T-helper 1 cell treated with Interleukin-12 subunit alpha and Interleukin-12 subunit beta and Interleukin-4 antibody, amounts not matched to agents 30 μg/mL and 1 μg/mL, for 36 hours (primary cell): ENCODE measurements around the gene QSOX2.

ENCODE experiments used
- H3K27ac Mint-ChIP-seq: one replicate; pipeline ENCODE4 v1.8.0; 2021; ENCODE audit warnings: mild to moderate bottlenecking, mixed read lengths
- H3K27me3 Mint-ChIP-seq: one replicate; pipeline ENCODE4 v1.8.0; 2021; ENCODE audit warnings: low read depth, mixed read lengths
- H3K36me3 Mint-ChIP-seq: one replicate; pipeline ENCODE4 v1.8.0; 2021; ENCODE audit warnings: low read depth, mixed read lengths
- H3K4me1 Mint-ChIP-seq: one replicate; pipeline ENCODE4 v1.8.0; 2021; ENCODE audit warnings: low read depth, mixed read lengths
- H3K4me3 Mint-ChIP-seq: one replicate; pipeline ENCODE4 v1.8.0; 2021; ENCODE audit warnings: mild to moderate bottlenecking, moderate library complexity, mixed read lengths
- H3K9me3 Mint-ChIP-seq: one replicate; pipeline ENCODE4 v1.8.0; 2021; ENCODE audit warnings: mixed read lengths

Gene QSOX2

DNA sequence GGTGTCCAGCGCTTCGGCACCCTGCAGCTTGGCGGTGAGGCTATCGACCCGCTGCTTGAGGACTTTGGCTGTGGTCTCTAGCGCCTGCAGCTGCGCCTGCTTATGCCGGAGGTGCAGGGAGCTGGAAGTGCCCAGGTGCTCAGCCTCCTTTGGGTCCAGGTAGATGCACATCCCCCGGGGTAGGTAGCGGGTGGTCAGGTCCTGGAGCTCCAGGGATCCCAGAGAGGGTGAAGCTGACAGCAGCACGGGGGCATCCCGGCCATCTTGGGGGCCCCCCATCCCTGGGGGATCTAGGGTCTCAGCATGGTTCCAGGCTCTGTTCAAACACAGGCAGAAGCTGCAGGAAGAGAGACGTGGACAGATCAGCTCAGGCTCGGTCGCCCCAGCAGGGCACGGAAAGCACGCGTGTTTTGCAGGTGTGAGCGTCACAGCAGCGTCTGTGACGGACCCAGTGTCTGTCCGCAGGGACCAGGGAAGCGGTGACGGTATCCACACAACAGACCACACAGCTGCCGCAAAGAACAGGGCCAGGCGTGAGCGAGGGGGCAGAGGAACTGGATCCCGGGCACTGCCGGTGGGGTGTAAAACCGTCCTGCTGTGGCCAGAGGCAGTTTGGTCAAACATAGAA, 40.9 kb upstream of the QSOX2 start:
- H3K4me3 Mint-ChIP-seq, result no peak overlapping the region
- H3K4me1 Mint-ChIP-seq, result peaks cover 2% of the 10 kb centered on the region
- H3K9me3 Mint-ChIP-seq, result no peaks in the 10 kb centered on the region
- H3K27me3 Mint-ChIP-seq, result no peaks in the 10 kb centered on the region
- no peaks in the 10 kb centered on the region for H3K36me3 Mint-ChIP-seq
- H3K27ac Mint-ChIP-seq, result no peak overlapping the region

DNA sequence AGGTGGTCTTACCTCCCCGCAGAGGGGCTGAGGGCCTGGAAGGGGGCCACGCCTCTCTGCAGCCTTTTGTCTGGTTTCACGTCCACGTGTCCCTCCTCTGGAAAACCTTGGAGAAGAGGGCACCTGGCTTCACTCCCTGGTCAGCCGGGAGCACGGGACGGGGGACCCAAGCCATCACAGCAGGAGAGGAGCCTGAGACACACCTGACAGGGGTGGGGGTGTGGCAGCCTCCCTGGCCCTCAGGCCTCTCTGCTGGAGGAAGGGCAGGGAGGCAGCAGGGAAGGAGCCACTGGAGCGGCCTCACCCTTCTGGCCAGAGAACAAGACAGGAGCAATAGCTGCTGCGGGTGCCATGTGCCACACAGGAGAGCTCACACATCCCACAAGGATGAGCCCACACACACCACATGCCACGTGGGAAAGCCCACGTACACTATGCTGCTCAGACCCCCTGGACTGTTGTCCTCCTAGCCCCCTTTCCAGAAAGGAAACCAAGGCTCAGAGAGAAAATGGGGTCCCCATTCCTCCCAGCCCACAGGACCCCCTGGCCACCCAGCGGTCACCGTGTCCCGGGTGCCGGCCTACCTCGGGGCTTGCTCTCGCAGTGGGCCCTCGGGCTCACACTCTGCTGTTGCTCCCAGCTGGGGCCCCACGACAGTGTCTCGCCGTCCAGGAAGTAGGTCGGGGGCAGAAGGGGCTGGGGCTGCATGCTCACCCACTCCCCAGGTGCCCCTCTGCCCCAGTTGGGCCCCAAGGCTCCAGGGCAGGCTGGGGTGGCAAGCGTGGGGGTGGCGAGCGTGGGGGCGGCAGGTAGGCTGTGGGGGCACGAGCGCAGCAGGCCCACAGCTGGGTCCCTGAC, 40.1 kb upstream of the QSOX2 start:
- no peaks in the 10 kb centered on the region for H3K36me3 Mint-ChIP-seq
- peaks cover 2% of the 10 kb centered on the region for H3K4me1 Mint-ChIP-seq
- no peak overlapping the region for H3K4me3 Mint-ChIP-seq
- no peaks in the 10 kb centered on the region for H3K9me3 Mint-ChIP-seq
- no peak overlapping the region for H3K27ac Mint-ChIP-seq
- H3K27me3 Mint-ChIP-seq, result no peaks in the 10 kb centered on the region

DNA sequence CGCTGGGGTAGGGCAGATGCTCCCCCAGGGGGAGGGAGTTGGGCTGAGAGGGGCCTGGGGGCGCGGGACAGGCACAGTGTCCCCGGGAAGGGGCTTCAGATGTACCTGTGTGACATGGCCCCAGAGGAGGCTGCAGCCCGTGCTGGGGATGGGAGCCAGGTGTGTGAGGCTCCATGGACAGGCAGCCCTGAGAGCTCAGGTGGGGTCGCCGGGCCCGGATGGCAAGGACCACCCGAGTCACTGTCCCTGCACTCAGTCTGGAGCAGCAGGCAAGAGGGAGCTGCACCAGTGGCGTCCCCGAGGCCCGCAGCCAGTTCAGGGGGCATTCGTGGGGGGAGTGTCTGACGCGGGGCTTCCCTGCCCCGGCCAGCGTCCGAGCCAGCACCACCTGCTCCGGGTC, 39.3 kb upstream of the QSOX2 start:
- Mint-ChIP-seq H3K9me3 (no peaks in the 10 kb centered on the region), H3K4me1 (peaks cover 2% of the 10 kb centered on the region), H3K36me3 (no peaks in the 10 kb centered on the region), H3K4me3 (no peak overlapping the region), H3K27ac (no peak overlapping the region), H3K27me3 (no peaks in the 10 kb centered on the region)

DNA sequence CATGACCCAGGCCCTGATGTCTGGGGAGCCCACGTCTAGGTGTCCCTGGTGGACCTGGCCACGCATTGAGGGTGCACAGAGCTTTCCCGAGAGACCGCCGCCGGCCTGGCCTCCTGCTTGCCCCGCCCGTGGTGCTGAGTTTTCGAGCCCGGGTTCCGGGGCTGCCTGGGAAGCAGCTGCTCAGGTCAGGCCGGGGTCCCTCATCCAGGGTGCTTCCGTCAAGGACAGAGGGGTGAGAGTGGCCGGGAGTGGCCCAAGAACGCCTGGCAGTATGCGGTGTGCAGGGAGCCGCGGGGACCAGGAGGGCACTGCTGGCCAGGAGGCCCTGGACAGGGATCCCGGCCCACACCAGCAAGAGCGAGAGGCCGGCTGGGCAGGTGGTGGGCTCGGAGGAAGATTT, 38.7 kb upstream of the QSOX2 start:
- Mint-ChIP-seq H3K27me3 (no peaks in the 10 kb centered on the region), H3K36me3 (no peaks in the 10 kb centered on the region), H3K9me3 (no peaks in the 10 kb centered on the region), H3K4me3 (no peak overlapping the region), H3K27ac (no peak overlapping the region), H3K4me1 (peaks cover 2% of the 10 kb centered on the region)

DNA sequence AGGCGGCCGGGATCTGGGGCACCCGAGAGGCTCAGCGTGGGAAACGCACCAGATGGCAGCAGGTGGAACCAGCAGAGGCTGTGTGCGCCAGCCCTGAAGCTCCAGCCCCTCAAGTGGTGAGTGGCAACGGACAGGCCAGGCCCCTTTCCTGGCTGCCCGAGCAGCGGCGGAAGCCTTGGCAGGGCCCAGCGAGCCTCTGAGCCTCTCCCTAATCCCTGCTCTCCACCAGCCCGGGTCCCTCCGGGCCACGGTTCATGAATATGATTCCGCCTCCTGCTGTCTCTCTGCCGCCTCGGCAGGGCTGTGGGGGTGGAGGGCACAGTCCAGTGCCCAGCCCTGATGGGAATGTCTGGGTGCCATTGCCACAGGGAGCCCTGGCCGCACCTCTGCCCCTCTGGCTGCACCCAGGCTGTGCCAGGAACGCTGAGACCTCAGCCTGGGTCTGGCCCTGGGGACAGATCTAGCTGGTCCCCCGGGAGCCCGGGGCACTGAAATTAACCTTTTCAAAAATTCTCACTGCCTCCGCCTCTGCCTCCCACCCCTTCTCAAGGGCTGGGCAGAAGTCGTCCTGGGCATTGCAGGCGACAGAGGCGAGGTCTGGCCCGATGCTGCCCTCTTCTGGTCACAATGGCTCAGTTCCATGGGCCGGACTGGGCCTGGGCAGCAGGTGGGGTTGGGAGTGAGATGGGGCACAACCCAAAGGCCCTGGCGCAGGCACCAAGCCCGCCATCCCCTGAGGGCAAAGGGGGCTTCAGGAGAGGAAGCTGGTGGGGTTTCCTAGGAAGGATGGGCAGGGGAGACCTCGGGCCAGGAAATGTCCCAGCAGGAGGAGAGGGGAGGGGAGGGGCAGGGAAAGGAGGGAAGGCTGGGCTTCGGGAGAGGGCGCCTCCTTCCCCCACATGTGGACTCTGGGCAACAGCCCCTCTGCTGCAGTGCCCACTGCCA, 38.0 kb upstream of the QSOX2 start:
- no peak overlapping the region for H3K27ac Mint-ChIP-seq
- H3K9me3 Mint-ChIP-seq, result no peaks in the 10 kb centered on the region
- H3K4me1 Mint-ChIP-seq, result peaks cover 2% of the 10 kb centered on the region
- H3K36me3 Mint-ChIP-seq, result no peaks in the 10 kb centered on the region
- no peak overlapping the region for H3K4me3 Mint-ChIP-seq
- H3K27me3 Mint-ChIP-seq, result no peaks in the 10 kb centered on the region

DNA sequence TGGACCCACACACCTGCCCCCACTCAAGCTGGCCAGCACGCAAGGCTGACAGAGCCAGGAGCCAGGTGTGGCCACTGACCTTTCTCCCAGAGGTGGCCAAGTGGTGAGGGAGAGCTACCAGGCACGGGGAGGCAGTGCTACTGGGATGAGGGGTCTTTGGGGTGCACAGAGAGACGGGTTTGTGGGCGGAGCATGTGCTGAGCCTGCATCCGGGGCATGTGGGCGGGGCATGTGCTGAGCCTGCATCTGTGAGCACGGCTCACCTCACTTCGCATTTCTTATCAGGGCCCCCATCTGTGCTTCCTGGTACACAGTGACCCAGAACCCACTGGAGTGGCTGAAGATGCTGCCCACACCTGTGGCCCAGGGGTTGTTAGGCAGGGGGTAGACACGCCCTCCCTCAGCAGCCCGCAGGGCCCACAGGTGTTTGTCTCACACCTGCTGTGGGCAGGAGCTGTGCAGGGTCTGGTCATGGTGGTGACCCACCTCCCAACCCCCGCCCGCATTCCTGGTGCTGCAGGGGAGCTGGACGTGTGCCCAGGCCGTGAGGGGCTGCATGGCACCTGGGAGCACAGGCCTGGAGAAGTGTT, 36.8 kb upstream of the QSOX2 start:
- no peaks in the 10 kb centered on the region for H3K27me3 Mint-ChIP-seq
- H3K4me3 Mint-ChIP-seq, result no peak overlapping the region
- no peaks in the 10 kb centered on the region for H3K9me3 Mint-ChIP-seq
- peaks cover 2% of the 10 kb centered on the region for H3K4me1 Mint-ChIP-seq
- no peaks in the 10 kb centered on the region for H3K36me3 Mint-ChIP-seq
- H3K27ac Mint-ChIP-seq, result no peak overlapping the region

DNA sequence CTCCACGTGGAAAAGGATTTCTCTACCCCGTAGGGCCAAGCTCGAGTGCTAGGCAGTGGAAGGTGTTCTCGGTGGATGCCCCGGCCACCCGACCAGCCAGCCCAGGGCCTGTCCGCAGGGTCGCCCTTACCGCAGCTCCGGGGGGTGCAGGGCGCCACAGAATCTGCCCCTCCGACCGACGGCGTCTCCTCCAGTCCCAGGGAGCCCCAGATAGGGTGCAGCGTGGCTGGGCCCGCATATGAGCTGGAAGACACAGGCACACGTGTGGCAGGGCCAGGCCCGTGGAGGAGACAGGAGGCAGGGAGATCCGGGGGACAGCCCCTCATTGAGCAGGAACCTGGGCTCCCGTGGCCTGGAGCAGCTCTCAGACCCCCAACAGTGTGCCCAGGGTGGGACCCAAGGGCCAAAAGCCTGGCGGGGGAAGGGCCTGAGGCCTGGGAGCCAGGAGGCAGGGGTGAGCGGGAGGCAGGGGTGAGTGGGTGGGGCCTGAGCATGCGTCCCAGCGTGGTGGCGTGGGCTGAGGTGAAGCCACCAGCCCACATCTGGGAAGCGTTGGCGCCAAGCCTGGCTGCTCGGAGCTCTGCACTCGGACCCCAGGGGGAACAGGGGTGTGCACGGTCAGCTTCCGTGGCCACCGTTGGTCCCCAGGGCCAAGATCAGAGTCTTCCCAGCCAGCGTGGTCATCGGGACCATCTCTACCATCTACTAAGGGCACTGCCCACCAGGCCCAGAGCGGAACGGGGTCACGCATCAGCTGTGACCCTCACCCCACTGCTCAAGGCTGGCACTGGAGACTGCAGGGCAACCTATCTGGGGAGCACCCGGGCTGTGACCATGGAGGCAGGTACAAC, 36.0 kb upstream of the QSOX2 start:
- Mint-ChIP-seq H3K36me3 (no peaks in the 10 kb centered on the region), H3K4me3 (no peak overlapping the region), H3K4me1 (peaks cover 2% of the 10 kb centered on the region), H3K9me3 (no peaks in the 10 kb centered on the region), H3K27me3 (no peaks in the 10 kb centered on the region), H3K27ac (no peak overlapping the region)

DNA sequence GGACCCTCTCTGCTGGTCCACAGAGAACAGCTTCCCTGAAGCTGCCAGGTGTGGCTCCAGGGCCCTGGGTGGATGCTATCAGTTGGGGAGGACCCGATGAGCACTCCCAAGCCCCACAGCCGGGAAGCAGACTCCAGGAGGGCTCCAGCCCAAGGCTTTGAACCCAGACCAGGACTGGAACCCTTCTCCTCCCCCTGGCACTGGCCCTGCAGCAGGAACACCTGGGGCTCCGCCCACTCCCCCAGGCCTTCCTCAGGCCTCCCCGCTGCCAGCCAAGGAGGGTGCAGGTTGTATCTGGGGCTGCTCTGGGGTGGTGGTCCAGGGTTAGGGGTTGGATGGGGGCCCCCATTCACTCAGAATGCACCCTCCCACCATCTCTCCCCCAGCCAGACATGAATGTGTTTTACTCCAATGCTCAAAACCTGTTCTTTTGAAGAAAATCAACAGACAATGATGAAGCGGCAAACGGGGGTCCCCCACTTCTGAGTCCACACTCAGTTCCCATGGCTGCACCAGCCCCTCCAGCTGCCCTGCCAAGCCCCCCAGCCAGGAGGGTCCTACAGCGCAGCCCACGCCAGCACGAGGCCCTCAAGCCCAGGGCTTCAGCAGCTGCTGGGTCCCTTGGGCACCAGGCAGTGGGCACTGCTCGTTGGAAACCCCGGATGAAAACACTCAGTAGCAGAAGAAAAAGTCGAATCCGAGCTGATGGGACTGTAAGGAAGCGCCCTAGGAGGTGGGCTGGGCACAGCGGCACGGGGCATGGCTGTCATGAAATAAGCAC, 35.1 kb upstream of the QSOX2 start:
- no peak overlapping the region for H3K4me3 Mint-ChIP-seq
- H3K36me3 Mint-ChIP-seq, result no peaks in the 10 kb centered on the region
- H3K4me1 Mint-ChIP-seq, result peaks cover 2% of the 10 kb centered on the region
- no peak overlapping the region for H3K27ac Mint-ChIP-seq
- H3K27me3 Mint-ChIP-seq, result no peaks in the 10 kb centered on the region
- no peaks in the 10 kb centered on the region for H3K9me3 Mint-ChIP-seq

DNA sequence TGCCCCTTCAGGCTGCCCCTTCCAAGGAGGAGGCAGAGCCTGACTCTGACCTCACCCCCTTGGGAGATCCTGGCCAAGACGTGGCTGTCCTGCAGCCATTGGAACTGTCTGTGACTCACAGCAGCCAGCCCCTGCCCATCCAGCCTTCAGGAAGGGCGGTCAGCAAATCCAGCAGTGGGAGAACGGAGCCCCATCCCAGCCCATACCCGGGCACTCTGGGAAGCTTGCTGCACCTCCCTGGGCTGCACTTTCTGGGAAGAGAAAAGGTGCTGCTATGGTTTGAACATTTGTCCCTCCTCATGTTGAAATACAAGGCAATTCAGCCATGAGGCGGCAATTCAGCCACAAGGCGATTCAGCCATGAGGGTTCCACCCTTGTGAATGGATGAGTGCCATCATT, 33.9 kb upstream of the QSOX2 start:
- H3K36me3 Mint-ChIP-seq, result no peaks in the 10 kb centered on the region
- no peaks in the 10 kb centered on the region for H3K27me3 Mint-ChIP-seq
- peaks cover 2% of the 10 kb centered on the region for H3K4me1 Mint-ChIP-seq
- H3K9me3 Mint-ChIP-seq, result no peaks in the 10 kb centered on the region
- H3K4me3 Mint-ChIP-seq, result no peak overlapping the region
- no peak overlapping the region for H3K27ac Mint-ChIP-seq

DNA sequence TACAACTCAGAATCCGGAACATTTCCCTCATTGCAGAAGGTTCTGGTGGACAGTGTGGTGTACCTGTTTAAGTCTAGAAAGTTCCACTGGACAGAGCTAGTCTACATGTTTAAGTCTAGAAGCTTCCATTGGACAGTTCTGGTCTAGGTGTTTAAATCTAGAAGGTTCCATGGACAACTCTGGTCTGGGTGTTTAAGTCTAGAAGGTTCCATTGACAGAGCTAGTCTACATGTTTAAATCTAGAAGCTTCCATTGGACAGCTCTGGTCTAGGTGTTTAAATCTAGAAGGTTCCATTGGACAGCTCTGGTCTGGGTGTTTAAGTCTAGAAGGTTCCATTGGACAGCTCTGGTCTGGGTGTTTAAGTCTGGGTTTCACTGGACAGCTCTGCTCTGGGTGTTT, 33.3 kb upstream of the QSOX2 start:
- no peaks in the 10 kb centered on the region for H3K36me3 Mint-ChIP-seq
- H3K4me3 Mint-ChIP-seq, result no peak overlapping the region
- peaks cover 2% of the 10 kb centered on the region for H3K4me1 Mint-ChIP-seq
- no peaks in the 10 kb centered on the region for H3K9me3 Mint-ChIP-seq
- no peaks in the 10 kb centered on the region for H3K27me3 Mint-ChIP-seq
- no peak overlapping the region for H3K27ac Mint-ChIP-seq

DNA sequence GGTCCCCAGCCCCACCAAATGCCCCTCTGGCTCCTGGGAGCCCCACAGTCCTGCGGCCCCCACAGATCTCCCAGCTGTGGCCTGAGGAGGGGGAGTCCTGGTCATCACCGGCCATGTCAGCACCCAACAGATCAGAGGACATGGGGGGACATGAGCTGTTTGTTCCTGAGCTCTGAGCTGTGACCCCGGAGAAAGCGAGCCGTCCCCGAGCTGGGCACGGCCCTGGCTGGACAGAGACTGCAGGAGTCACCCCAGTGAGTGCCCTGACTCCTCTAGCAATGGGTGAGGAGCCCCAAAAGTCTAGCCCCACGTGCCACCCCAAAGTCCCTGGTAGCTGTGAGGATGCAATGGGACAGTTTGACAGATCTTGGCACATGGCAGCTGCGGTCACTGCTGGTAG, 32.6 kb upstream of the QSOX2 start:
- Mint-ChIP-seq H3K36me3 (no peaks in the 10 kb centered on the region), H3K27me3 (no peaks in the 10 kb centered on the region), H3K9me3 (no peaks in the 10 kb centered on the region)

DNA sequence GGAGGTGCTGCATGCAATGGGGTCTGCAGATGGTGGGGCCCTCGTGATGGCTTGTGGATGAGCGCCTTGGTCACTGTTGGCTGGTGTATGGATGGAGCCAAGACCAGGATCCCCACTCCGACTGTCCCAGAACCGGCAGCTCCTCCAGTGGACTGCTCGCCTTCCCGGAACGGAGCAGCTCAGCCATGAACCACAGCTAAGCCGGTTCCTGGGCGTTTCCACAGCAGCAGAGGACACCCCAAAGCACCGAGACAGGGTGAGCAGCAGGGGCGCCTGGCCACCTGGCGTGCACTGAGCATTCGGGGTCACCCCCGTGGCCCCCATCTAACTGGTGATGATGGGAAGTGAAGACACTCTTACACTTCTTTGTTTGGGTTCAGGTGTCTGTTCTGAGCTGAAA, 32.1 kb upstream of the QSOX2 start:
- no peak overlapping the region for H3K27ac Mint-ChIP-seq
- no peak overlapping the region for H3K4me3 Mint-ChIP-seq
- H3K36me3 Mint-ChIP-seq, result no peaks in the 10 kb centered on the region
- H3K4me1 Mint-ChIP-seq, result no peaks in the 10 kb centered on the region
- no peaks in the 10 kb centered on the region for H3K9me3 Mint-ChIP-seq
- H3K27me3 Mint-ChIP-seq, result no peaks in the 10 kb centered on the region

More for the DNA sequence above, 32.6 kb upstream of the QSOX2 start:
- Mint-ChIP-seq H3K27ac (no peak overlapping the region), H3K4me3 (no peak overlapping the region), H3K4me1 (no peaks in the 10 kb centered on the region)

DNA sequence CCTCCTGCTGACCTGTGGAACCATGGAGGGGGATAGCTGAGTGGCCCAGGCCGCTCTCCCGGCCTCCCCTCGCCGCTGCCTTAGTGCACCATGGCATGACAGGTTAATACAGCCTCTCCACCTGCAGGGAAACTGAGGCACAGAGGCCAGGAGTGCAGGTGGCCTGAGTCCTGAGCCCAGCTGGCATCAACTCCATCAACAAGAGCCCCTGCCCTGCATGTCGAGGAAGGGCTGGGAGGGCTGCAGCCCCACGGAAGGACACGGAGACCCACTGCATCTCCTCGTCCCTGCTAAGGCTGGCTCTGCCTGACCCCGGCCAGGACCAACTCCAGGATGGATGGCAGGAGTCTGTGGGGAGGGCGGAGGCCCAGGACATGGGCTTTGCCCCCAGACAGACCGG, 31.1 kb upstream of the QSOX2 start:
- H3K4me1 Mint-ChIP-seq, result no peaks in the 10 kb centered on the region
- no peaks in the 10 kb centered on the region for H3K27me3 Mint-ChIP-seq
- H3K27ac Mint-ChIP-seq, result no peak overlapping the region
- no peak overlapping the region for H3K4me3 Mint-ChIP-seq
- no peaks in the 10 kb centered on the region for H3K9me3 Mint-ChIP-seq
- H3K36me3 Mint-ChIP-seq, result no peaks in the 10 kb centered on the region
